ENCODE results near the gene ASL. TPM values are rescaled to one million over a fixed set of nuclear protein-coding genes. Genes with fewer than 3 reads are reported as not detected.

ASL gene
- total and polyA plus RNA-seq, 10 of the 15 experiments (the other 5 are each of a cell fraction or from before 2014, with no cell fraction given), result 0.66 to 36.7 (median 28.8) TPM

- ATAC-seq (no peak; the same call in 2 of the 3 replicates), DNase-seq (ENCODE audit: low read depth, low spot score) (no peak), FAIRE-seq (no peak)
- no peak overlapping the region for H3K27ac ChIP-seq (ENCODE audit: control insufficient read depth, insufficient read depth)
- no peaks in the 10 kb centered on the region; the same call in 2 of the 3 replicates for H3K9me3 ChIP-seq (replicated peaks; ENCODE audit: control insufficient read depth, insufficient read depth, low read length)
- ChIA-PET RAD21 (ENCODE audit: unreplicated experiment) (interaction anchor here (3.7 kb wide), 1 partner anchor 39 kb away, joined by 31 read pairs; no protein-coding TSS in a partner anchor), POLR2A (no interaction called here), SMC1A (ENCODE audit: uncharacterized antibody, unreplicated experiment) (interaction anchor here (0.6 kb wide), 1 partner anchor 149 kb away, joined by 4 read pairs; no protein-coding TSS in a partner anchor), CTCF (interaction anchor here (0.6 kb wide), 1 partner anchor 51 kb away, joined by 3 read pairs; no protein-coding TSS in a partner anchor)
- no peaks in the 10 kb centered on the region for H4K20me1 ChIP-seq (ENCODE audit: control insufficient read depth, insufficient read depth)
- no peak overlapping the region for H3K4me2 ChIP-seq (ENCODE audit: control insufficient read depth, insufficient read depth)
- in situ Hi-C loops (cut with MboI), result no loop called here
- H3K79me2 ChIP-seq (ENCODE audit: control insufficient read depth, insufficient read depth, low read length), result no peaks in the 10 kb centered on the region
- intact Hi-C loops (cut with micrococcal nuclease; ENCODE audit: unreplicated experiment), result no loop called here
- no TSS peak for BruUV-seq (replicated peaks)
- H3K27me3 ChIP-seq (replicated peaks in 1 of 2; ENCODE audit: control insufficient read depth in 2 of 2, insufficient read depth in 2 of 2, low read length in 1 of 2), result no peaks in the 10 kb centered on the region; a peak in 1 of 4 replicates
- no peak overlapping the region for H2AFZ ChIP-seq (ENCODE audit: control insufficient read depth, low read depth, low read length)
- H3K4me1 ChIP-seq (ENCODE audit: control insufficient read depth, insufficient read depth, low read length), result no peaks in the 10 kb centered on the region
- H3K4me3 ChIP-seq, result no peak overlapping the region
- H3K9ac ChIP-seq (ENCODE audit: control insufficient read depth, insufficient read depth, low read length), result no peak overlapping the region
- 49% methylated on average over 4 of the region's 4 CpGs for WGBS (ENCODE audit: insufficient coverage, insufficient replicate concordance, low lambda C conversion rate, missing lambda C conversion rate)
- no peaks in the 10 kb centered on the region for H3K36me3 ChIP-seq (ENCODE audit: control insufficient read depth in 2 of 2, insufficient read depth in 2 of 2, low read length in 1 of 2)
- TF ChIP-seq ESRRA (IDR thresholded peaks at IDR 0.05; ENCODE audit: low read length), result no peak
- no peak for TF ChIP-seq RELA (IDR thresholded peaks at IDR 0.05; ENCODE audit: borderline replicate concordance, partially characterized antibody)
- TF ChIP-seq SRF (IDR thresholded peaks at IDR 0.05; ENCODE audit: low read depth in 2 of 2, low read length in 2 of 2), result no peak
- no peak for TF ChIP-seq SMAD1 (IDR thresholded peaks at IDR 0.05; ENCODE audit: low read depth, partially characterized antibody)
- no peak for TF ChIP-seq ATF3 (IDR thresholded peaks at IDR 0.05; ENCODE audit: borderline replicate concordance, extremely low read depth, low read depth, low read length)
- no peak for TF ChIP-seq PML (IDR thresholded peaks at IDR 0.05; ENCODE audit: low read length)
- TF ChIP-seq, protein P1, sequence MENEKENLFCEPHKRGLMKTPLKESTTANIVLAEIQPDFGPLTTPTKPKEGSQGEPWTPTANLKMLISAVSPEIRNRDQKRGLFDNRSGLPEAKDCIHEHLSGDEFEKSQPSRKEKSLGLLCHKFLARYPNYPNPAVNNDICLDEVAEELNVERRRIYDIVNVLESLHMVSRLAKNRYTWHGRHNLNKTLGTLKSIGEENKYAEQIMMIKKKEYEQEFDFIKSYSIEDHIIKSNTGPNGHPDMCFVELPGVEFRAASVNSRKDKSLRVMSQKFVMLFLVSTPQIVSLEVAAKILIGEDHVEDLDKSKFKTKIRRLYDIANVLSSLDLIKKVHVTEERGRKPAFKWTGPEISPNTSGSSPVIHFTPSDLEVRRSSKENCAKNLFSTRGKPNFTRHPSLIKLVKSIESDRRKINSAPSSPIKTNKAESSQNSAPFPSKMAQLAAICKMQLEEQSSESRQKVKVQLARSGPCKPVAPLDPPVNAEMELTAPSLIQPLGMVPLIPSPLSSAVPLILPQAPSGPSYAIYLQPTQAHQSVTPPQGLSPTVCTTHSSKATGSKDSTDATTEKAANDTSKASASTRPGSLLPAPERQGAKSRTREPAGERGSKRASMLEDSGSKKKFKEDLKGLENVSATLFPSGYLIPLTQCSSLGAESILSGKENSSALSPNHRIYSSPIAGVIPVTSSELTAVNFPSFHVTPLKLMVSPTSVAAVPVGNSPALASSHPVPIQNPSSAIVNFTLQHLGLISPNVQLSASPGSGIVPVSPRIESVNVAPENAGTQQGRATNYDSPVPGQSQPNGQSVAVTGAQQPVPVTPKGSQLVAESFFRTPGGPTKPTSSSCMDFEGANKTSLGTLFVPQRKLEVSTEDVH (IDR thresholded peaks at IDR 0.05; ENCODE audit: low read depth, partially characterized antibody), result no peak
- TF ChIP-seq GATAD2B (conservative IDR thresholded peaks at IDR 0.05; ENCODE audit: low read depth), result no peak
- no peak for TF ChIP-seq KDM1A (IDR thresholded peaks at IDR 0.05; ENCODE audit: borderline replicate concordance)
- no peak for TF ChIP-seq LARP7 (IDR thresholded peaks at IDR 0.05)
- TF ChIP-seq, protein P2, sequence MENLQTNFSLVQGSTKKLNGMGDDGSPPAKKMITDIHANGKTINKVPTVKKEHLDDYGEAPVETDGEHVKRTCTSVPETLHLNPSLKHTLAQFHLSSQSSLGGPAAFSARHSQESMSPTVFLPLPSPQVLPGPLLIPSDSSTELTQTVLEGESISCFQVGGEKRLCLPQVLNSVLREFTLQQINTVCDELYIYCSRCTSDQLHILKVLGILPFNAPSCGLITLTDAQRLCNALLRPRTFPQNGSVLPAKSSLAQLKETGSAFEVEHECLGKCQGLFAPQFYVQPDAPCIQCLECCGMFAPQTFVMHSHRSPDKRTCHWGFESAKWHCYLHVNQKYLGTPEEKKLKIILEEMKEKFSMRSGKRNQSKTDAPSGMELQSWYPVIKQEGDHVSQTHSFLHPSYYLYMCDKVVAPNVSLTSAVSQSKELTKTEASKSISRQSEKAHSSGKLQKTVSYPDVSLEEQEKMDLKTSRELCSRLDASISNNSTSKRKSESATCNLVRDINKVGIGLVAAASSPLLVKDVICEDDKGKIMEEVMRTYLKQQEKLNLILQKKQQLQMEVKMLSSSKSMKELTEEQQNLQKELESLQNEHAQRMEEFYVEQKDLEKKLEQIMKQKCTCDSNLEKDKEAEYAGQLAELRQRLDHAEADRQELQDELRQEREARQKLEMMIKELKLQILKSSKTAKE (IDR thresholded peaks at IDR 0.05; ENCODE audit: low read depth, poor library complexity, severe bottlenecking), result no peak
- TF ChIP-seq NR2C2 (IDR thresholded peaks at IDR 0.05; ENCODE audit: borderline replicate concordance, control insufficient read depth, insufficient read length, low read depth), result no peak
- TF ChIP-seq JUND (IDR thresholded peaks at IDR 0.05; ENCODE audit: low read depth, low read length), result no peak
- no peak for TF ChIP-seq ATF2 (IDR thresholded peaks at IDR 0.05; ENCODE audit: low read length)
Measured at GRCh38 chr7:66069732-66070131, 5.9 kb upstream of the ASL start.

All from GM12878 (cell line).